H9 (cell line): ENCODE measurements around the gene GPR25. TPM values are rescaled to one million over a fixed set of nuclear protein-coding genes. Genes with fewer than 3 reads are reported as not detected.

ENCODE experiments used
- DNase-seq: peaks from one replicate; pipeline ENCODE4 v3.0.0-alpha.2; 2017
- H2AFZ ChIP-seq: one replicate; pipeline ENCODE4 v1.6.1; 2013; ENCODE audit warnings: mild to moderate bottlenecking, low read length, control low read depth, moderate library complexity
- H2AK5ac ChIP-seq: 2 replicates; pipeline ENCODE4 v1.6.1; 2013; ENCODE audit warnings: low read length, control low read depth, mixed read lengths; ENCODE audit not compliant: insufficient read length
- H2BK120ac ChIP-seq: one replicate; pipeline ENCODE4 v1.6.1; 2013; ENCODE audit warnings: low read depth, mild to moderate bottlenecking, low read length, control low read depth, inconsistent platforms; ENCODE audit not compliant: poor library complexity, severe bottlenecking
- H2BK12ac ChIP-seq: 2 replicates; pipeline ENCODE4 v1.6.1; 2013; ENCODE audit warnings: low read length, control low read depth, mixed read lengths, low read depth; ENCODE audit not compliant: insufficient read length
- H2BK15ac ChIP-seq: 2 replicates; pipeline ENCODE4 v1.6.1; 2013; ENCODE audit warnings: low read depth, low read length, control low read depth
- H2BK20ac ChIP-seq: one replicate; pipeline ENCODE4 v1.6.1; 2013; ENCODE audit warnings: low read depth, mild to moderate bottlenecking, low read length, control low read depth, inconsistent platforms; ENCODE audit not compliant: poor library complexity, severe bottlenecking
- H2BK5ac ChIP-seq: 2 replicates; pipeline ENCODE4 v1.6.1; 2013; ENCODE audit warnings: low read length, control low read depth, mixed read lengths; ENCODE audit not compliant: insufficient read length
- H3K14ac ChIP-seq: 2 replicates; pipeline ENCODE4 v1.6.1; 2013; ENCODE audit warnings: low read length, control low read depth; ENCODE audit not compliant: insufficient read depth
- H3K18ac ChIP-seq: 2 replicates; pipeline ENCODE4 v1.6.1; 2013; ENCODE audit warnings: low read depth, mild to moderate bottlenecking, mixed read lengths, low read length, control low read depth; ENCODE audit not compliant: insufficient read length
- H3K23ac ChIP-seq: 2 replicates; pipeline ENCODE4 v1.6.1; 2013; ENCODE audit warnings: low read length, control low read depth, mixed read lengths, low read depth; ENCODE audit not compliant: insufficient read length
- H3K23me2 ChIP-seq: 2 replicates; pipeline ENCODE4 v1.6.1; 2013; ENCODE audit warnings: low read depth, mild to moderate bottlenecking, mixed read lengths, low read length, control low read depth; ENCODE audit not compliant: insufficient read length, poor library complexity, severe bottlenecking
- H3K27ac ChIP-seq: 2 replicates; pipeline ENCODE4 v1.5.1; 2013; ENCODE audit warnings: low read length, control low read depth, mixed read lengths, low read depth; ENCODE audit not compliant: insufficient read length
- H3K27me3 ChIP-seq: 2 replicates; pipeline ENCODE4 v1.6.1; 2013; ENCODE audit warnings: low read length, control low read depth, inconsistent platforms; ENCODE audit not compliant: insufficient read depth
- H3K4ac ChIP-seq: 2 replicates; pipeline ENCODE4 v1.6.1; 2013; ENCODE audit warnings: low read depth, mild to moderate bottlenecking, control low read depth, inconsistent platforms, low read length, moderate library complexity
- H3K4me1 ChIP-seq: 2 replicates; pipeline ENCODE4 v1.6.1; 2013; ENCODE audit warnings: low read length, control low read depth, inconsistent platforms; ENCODE audit not compliant: insufficient read depth
- H3K4me2 ChIP-seq: 2 replicates; pipeline ENCODE4 v1.6.1; 2013; ENCODE audit warnings: low read length, control low read depth, mixed read lengths; ENCODE audit not compliant: insufficient read length, insufficient read depth
- H3K56ac ChIP-seq: 2 replicates; pipeline ENCODE4 v1.6.1; 2013; ENCODE audit warnings: low read depth, mild to moderate bottlenecking, mixed read lengths, low read length, control low read depth; ENCODE audit not compliant: insufficient read length
- H3K79me1 ChIP-seq: 2 replicates; pipeline ENCODE4 v1.6.1; 2013; ENCODE audit warnings: low read depth, mild to moderate bottlenecking, moderate library complexity, low read length, control low read depth, inconsistent platforms; ENCODE audit not compliant: insufficient read depth, poor library complexity, severe bottlenecking
- H3K79me2 ChIP-seq: 2 replicates; pipeline ENCODE4 v1.6.1; 2013; ENCODE audit warnings: low read length, control low read depth, inconsistent platforms; ENCODE audit not compliant: insufficient read depth
- H3K9ac ChIP-seq: 2 replicates; pipeline ENCODE4 v1.6.1; 2013; ENCODE audit warnings: low read length, control low read depth, mixed read lengths; ENCODE audit not compliant: insufficient read length; ENCODE audit errors: extremely low read depth
- H3K9me3 ChIP-seq: one replicate; pipeline ENCODE4 v1.6.1; 2013; ENCODE audit warnings: low read depth, low read length, inconsistent platforms; ENCODE audit not compliant: control insufficient read depth
- H3T11ph ChIP-seq: one replicate; pipeline ENCODE4 v1.6.1; 2013; ENCODE audit warnings: mild to moderate bottlenecking, low read length, control low read depth, inconsistent platforms
- H4K20me1 ChIP-seq: one replicate; pipeline ENCODE4 v1.6.1; 2013; ENCODE audit not compliant: control insufficient read depth, insufficient read length, insufficient read depth
- H4K5ac ChIP-seq: 2 replicates; pipeline ENCODE4 v1.6.1; 2013; ENCODE audit warnings: low read depth, mild to moderate bottlenecking, mixed read lengths, low read length, control low read depth; ENCODE audit not compliant: insufficient read length
- H4K8ac ChIP-seq: replicated peaks from 2 replicates; pipeline ENCODE4 v1.6.1; 2013; ENCODE audit warnings: low read length, control low read depth, mixed read lengths, low read depth; ENCODE audit not compliant: insufficient read length
- H4K91ac ChIP-seq: 2 replicates; pipeline ENCODE4 v1.6.1; 2013; ENCODE audit warnings: low read depth, mild to moderate bottlenecking, moderate library complexity, mixed read lengths, low read length, control low read depth; ENCODE audit not compliant: insufficient read length
- H3K27ac Mint-ChIP-seq, 3 experiments: 2 replicates in 2 of 3; 3 replicates in 1 of 3; pipeline ENCODE4 v1.8.0; 2020 to 2021; ENCODE audit warnings: mixed read lengths in 3 of 3, mild to moderate bottlenecking in 1 of 3, moderate library complexity in 1 of 3
- H3K27me3 Mint-ChIP-seq: 2 replicates; pipeline ENCODE4 v1.8.0; 2021; ENCODE audit warnings: low read depth, mild to moderate bottlenecking, moderate library complexity, mixed read lengths
- H3K36me3 Mint-ChIP-seq, 3 experiments: 2 replicates in 2 of 3; 3 replicates in 1 of 3; pipeline ENCODE4 v1.8.0; 2020 to 2021; ENCODE audit warnings: low read depth in 3 of 3, mixed read lengths in 3 of 3; ENCODE audit not compliant: insufficient read depth in 1 of 3
- H3K4me1 Mint-ChIP-seq, 2 experiments: 2 replicates each; pipeline ENCODE4 v1.8.0; 2020; ENCODE audit warnings: mixed read lengths in 2 of 2
- H3K4me3 Mint-ChIP-seq, 2 experiments: 2 replicates in 1 of 2; 3 replicates in 1 of 2; pipeline ENCODE4 v1.8.0; 2020 to 2021; ENCODE audit warnings: mild to moderate bottlenecking in 2 of 2, mixed read lengths in 2 of 2, moderate library complexity in 1 of 2
- H3K9me3 Mint-ChIP-seq, 2 experiments: 2 replicates in 1 of 2; 3 replicates in 1 of 2; pipeline ENCODE4 v1.8.0; 2020; ENCODE audit warnings: mild to moderate bottlenecking in 2 of 2, mixed read lengths in 2 of 2, moderate library complexity in 1 of 2
- CTCF ChIP-seq: fragments of 200-600 bp; sonication (generic); conservative IDR thresholded peaks from 3 replicates; pipeline ENCODE4 v1.8.0; 2021; ENCODE audit warnings: antibody characterized with exemption, mild to moderate bottlenecking
- WGBS: extraction: QIAGEN DNeasy Blood & Tissue Kit; methylation state at CpG from one replicate; pipeline ENCODE4 v1.1.7; 2013; ENCODE audit warnings: missing lambda C conversion rate, low lambda C conversion rate, mixed read lengths; ENCODE audit not compliant: insufficient read length; ENCODE audit errors: extremely low coverage; 5-methylcytosine and 5-hydroxymethylcytosine counted together
- total RNA-seq: library from RNA; stranded (reverse); gene quantifications from 2 replicates; pipeline ENCODE4 v1.2.1, GENCODE V29; 2021

Gene GPR25
- total RNA-seq, 1 experiment from 2014 or later = not detected

GRCh38 chr1:200866116-200866515 is 6.7 kb upstream of the GPR25 start:
- no peaks in the 10 kb centered on the region for H4K20me1 ChIP-seq
- no peak overlapping the region for H2BK15ac ChIP-seq
- H3K4me1 Mint-ChIP-seq = peaks cover 5 to 12% of the 10 kb centered on the region in 2 experiments; a peak in 3 of 4 replicates
- no peak overlapping the region for H2BK120ac ChIP-seq
- H3K27ac ChIP-seq = no peak overlapping the region
- H3K4me1 ChIP-seq = no peaks in the 10 kb centered on the region
- H3K9me3 ChIP-seq = no peaks in the 10 kb centered on the region
- H3K14ac ChIP-seq = no peak overlapping the region
- H3K56ac ChIP-seq = no peak overlapping the region
- no peak overlapping the region for H3K18ac ChIP-seq
- 0 out of 7 replicates have a peak overlapping the region, but pooled peaks of 1 of the 3 experiments have one; percentile 15 for H3K27ac Mint-ChIP-seq
- H2BK5ac ChIP-seq = no peak overlapping the region
- no peak overlapping the region for H3K4me2 ChIP-seq
- DNase-seq = no peak
- H4K91ac ChIP-seq = no peak overlapping the region
- no peak overlapping the region for H3K23ac ChIP-seq
- H3K36me3 Mint-ChIP-seq = peaks cover 0 to 9% (median 0%) of the 10 kb centered on the region in 3 experiments; a peak in 2 of 7 replicates
- no peak overlapping the region for H3K9ac ChIP-seq
- TF ChIP-seq CTCF = no peak
- no peak overlapping the region for H2AK5ac ChIP-seq
- H4K8ac ChIP-seq = no peak overlapping the region
- no peak overlapping the region for H2AFZ ChIP-seq
- no peak overlapping the region for H3T11ph ChIP-seq
- H3K79me1 ChIP-seq = no peaks in the 10 kb centered on the region
- H3K27me3 ChIP-seq = no peaks in the 10 kb centered on the region
- H2BK20ac ChIP-seq = no peak overlapping the region
- no peak overlapping the region for H3K4ac ChIP-seq
- no peak overlapping the region for H4K5ac ChIP-seq
- H3K27me3 Mint-ChIP-seq = no peaks in the 10 kb centered on the region
- H3K23me2 ChIP-seq = no peaks in the 10 kb centered on the region
- no CpG with 5 or more reads among the region's 3 CpGs for WGBS
- H3K4me3 Mint-ChIP-seq = no peak overlapping the region
- no peaks in the 10 kb centered on the region for H3K9me3 Mint-ChIP-seq
- H3K79me2 ChIP-seq = no peaks in the 10 kb centered on the region
- no peak overlapping the region for H2BK12ac ChIP-seq
